ENCODE measurements around the gene SUSD3.

GRCh38 chr9:93035821-93036351, 22.6 kb upstream of the SUSD3 start:
- TF ChIP-seq CTCF (IDR thresholded peaks at IDR 0.05; ENCODE audit: borderline replicate concordance, extremely low read depth, low read length, poor library complexity, severe bottlenecking) (peak; percentile 11), EZH2 (IDR thresholded peaks at IDR 0.05; ENCODE audit: borderline replicate concordance, low read depth, low read length, severe bottlenecking) (no peak)
